T-helper 2 cell (primary cell): ENCODE measurements around the gene RNF121.

ENCODE experiments used
- DNase-seq, 5 experiments: peaks; one replicate each; pipeline versions ENCODE4 v3.0.0 to v3.0.0-alpha.2; 2012 to 2022

The RNF121 gene

GRCh38 chr11:72007089-72007476, 78.2 kb downstream of the RNF121 start:
- DNase-seq, result no peak

GRCh38 chr11:72007587-72007986, 78.7 kb downstream of the RNF121 start:
- no peak for DNase-seq

- no peak for DNase-seq
Observed at GRCh38 chr11:72008728-72009127, 79.9 kb downstream of the RNF121 start.

- DNase-seq, result no peak
Observed at GRCh38 chr11:72009156-72009555, 80.3 kb downstream of the RNF121 start.

GRCh38 chr11:72010529-72011233, 81.8 kb downstream of the RNF121 start:
- no peak for DNase-seq

DNA sequence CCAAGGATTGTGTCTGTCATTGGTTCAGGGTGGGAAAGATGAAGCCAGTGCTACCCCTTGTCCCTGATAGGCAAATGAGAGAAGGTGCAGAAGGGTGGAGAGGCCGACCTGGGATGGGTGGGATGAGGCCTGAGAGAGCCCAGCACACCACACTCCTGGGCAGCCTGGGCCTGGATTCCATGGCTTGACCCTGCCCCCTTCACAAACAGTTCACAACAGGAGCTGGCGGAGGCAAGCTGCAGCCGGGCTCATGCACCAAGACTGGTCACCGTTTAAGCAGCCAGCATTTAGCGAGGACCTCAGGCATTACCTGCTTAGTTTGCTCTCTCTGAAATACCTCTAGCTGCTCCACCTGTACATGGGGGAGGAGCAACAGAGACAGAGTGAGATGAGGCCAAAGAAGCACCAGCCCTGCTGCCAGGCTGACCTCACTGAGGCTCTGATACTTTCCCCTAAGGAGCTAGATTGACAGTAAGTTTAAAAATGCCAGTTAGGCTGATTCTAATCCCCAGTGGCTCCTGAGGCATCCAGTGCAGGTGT, 83.3 kb downstream of the RNF121 start:
- DNase-seq, result no peak

GRCh38 chr11:72012897-72013721, 84.3 kb downstream of the RNF121 start:
- DNase-seq, result no peak

GRCh38 chr11:72013765-72014711, 85.2 kb downstream of the RNF121 start:
- no peak for DNase-seq

DNA sequence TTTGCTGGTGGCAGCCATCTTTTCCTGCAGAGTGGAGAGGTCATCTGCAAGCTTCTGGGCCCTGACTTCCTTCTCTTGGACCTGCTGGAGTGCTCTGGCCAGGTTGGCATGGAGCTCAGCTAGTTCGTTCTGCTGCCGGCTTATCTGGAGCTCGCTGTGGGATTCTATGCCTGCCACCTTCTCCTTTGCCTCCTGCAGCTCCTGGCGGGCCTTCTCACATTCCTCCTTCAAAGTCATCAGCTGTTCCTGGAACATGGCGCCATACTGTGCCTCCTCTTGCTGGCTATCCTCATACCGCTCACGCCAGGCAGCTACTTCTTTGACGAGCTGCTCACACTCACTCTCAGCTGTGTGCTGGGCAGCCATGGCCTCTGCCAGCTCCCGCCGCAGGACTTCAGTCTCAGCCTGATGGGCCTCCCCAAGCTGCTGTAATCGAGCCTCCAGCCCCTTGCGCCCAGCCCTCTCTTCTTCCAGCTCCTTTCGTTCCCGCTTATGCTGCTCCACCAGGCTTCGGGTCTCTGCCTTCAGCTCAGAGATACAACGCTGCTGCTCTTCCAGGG, 86.0 kb downstream of the RNF121 start:
- DNase-seq, result no peak

- DNase-seq, result no peak
Observed at GRCh38 chr11:72015511-72016061, 86.7 kb downstream of the RNF121 start.

DNA sequence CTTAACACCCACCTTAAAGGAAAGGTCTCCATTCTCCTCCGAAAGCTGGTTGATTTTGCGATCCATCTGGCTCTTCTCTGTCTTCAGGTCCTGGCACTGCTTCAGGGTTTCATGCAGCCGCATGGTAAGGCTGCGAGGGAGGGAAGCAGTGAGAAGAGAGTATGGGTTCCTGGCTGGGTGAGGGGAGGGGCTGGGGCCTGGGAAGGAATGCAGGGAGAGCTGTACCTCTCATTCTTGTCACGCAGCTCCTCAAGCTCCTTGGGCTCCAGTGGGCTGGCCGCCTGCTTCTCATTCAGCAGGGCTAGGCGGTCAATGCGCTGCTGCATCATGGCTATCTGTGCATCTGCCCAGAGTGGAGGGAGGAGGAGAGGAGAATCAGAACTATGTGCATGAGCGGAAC, 89.3 kb downstream of the RNF121 start:
- no peak for DNase-seq

DNA sequence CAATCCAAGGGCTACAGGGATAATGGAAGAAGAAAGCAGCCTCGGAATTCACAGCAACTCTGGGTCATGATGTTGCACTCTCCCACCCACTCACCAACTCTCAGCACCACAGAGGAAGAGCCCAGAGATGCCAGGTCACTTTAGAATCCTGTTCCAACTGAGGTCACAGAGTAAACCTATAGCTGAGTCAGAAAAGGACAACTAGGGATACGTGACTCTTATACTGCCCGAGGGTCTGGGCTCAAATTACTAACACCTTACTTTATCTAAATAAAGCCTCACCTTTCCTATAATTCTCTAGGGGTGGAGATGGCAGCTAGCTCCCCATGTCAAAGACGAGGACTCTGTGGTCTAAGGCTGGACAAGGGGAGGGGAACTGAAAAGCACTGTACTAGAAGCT, 94.5 kb downstream of the RNF121 start:
- DNase-seq, result no peak

DNA sequence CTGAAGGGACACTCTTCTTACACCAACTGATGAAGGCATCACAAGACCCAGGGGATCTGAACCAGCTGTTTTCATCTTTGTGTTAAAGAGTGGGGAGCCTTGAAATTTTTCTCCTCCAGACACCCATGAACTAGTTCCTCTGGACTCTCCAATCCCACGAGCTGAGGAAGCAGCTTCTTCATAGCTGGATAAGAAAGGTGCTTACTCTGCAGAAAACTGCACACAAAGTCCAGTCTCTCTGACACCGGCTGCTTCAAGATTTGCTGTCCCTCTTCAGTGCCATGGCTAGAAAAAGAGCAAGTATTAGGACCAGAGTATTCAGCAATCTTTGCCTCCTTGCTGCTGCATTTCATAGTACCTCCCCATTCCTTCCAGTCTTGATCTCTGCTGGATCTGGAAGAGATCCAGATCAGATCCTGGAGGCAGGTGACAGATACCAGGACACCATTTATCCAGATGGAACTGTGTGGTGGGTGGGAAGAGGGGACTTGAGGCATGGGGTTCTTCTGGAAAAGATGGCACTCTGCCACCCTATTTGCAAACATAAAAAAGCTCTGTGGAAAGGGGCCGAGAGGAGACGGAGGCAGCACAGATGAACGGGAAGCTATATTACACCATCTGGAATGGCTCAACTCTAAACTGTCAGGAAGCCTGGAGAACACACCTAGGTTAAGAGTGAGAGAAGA, 95.4 kb downstream of the RNF121 start:
- DNase-seq, result no peak

- no peak for DNase-seq
Observed at GRCh38 chr11:72026090-72026489, 97.2 kb downstream of the RNF121 start.

DNA sequence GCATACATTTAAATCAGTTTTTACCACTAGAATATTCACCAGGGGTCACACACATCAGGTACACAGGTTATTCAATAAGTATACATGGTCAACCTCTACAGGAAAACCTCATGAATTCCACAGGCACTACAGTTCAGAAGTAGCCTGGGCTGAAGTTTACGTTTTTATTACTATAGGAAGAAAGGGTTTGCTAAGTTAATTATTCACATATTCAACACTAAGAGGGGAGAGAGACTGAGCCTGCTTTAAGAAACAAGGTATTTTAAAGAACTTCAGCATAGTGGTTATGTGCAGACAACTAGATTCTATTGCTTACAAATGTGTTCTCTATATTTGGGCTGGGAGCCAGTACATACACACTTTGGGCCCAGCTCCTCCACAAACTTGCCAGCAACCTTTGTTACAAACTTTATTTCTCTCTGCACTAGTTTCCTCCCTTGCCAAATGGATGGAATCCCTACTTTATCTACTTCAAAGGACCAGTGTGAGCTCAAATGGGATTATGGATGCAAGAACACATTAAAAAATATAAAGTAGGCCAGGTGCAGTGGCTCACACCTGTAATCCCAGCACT, 101.7 kb downstream of the RNF121 start:
- no peak for DNase-seq

- no peak for DNase-seq
Observed at GRCh38 chr11:72036687-72037086, 107.8 kb downstream of the RNF121 start.

GRCh38 chr11:72037554-72038311, 108.9 kb downstream of the RNF121 start:
- DNase-seq, result no peak

DNA sequence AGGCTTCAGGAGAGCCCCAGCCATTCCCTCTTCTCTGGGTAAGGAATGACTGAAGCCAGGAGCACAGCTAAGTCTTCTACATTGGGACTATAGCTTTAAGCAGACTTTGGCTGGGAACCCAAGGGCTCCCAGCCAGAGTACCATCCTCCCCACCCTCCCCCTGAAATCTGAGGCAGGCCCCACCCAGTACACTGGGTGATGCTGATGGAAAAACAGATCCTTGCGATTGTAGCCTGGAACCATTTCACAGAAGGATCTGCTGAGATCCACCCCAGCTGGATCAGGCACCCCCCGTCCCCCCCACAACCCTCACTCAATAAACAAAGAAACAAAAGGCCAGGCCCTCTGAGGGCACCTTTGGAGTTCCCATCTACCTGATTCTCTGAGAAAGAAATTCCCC, 109.6 kb downstream of the RNF121 start:
- no peak for DNase-seq

DNA sequence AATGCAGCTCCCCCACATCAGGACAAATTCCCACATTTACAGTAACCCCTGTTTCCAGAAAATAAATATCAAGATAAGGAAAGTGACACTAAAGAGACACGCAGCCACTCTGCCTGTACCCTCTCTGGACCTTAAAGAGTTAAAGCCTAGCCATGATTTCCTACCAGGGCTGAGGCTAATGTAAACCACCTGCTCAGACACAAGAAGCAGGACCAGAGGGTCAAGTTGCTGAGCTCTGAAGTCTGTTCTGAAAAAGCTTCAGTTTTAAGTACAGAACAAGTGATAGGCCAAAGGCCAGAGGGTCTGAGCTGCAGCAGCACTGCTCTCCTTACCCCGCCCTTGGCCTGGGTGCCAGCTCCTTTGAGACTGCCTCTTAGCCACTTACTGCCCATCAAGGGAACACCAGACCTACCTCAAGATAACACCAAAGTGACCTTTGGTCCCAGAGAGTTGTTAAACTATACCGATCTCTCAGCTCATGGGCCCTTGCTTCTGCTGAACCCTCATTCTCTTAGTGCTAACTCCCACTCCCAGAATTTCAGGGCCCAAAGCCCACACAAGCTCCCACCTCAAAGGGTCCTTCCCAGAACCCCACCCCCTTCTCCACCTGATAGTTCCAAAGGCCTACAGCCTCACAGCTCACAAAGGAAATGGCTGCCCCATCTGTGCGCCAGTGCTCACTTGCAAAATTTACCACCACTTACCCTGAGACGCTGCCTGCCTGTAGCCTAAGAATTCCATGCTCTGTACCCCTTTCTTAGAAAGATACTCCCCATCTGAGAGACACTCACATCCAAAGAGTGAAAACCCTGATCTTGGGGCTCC, 110.4 kb downstream of the RNF121 start:
- no peak for DNase-seq
